CD4-positive, alpha-beta T cell treated with Interleukin-21 for 1 hour (primary cell): ENCODE measurements around the gene ADGRD1.

Experiments
- DNase-seq: peaks from one replicate; pipeline ENCODE4 v3.0.0-alpha.2; 2020

Gene ADGRD1

DNA sequence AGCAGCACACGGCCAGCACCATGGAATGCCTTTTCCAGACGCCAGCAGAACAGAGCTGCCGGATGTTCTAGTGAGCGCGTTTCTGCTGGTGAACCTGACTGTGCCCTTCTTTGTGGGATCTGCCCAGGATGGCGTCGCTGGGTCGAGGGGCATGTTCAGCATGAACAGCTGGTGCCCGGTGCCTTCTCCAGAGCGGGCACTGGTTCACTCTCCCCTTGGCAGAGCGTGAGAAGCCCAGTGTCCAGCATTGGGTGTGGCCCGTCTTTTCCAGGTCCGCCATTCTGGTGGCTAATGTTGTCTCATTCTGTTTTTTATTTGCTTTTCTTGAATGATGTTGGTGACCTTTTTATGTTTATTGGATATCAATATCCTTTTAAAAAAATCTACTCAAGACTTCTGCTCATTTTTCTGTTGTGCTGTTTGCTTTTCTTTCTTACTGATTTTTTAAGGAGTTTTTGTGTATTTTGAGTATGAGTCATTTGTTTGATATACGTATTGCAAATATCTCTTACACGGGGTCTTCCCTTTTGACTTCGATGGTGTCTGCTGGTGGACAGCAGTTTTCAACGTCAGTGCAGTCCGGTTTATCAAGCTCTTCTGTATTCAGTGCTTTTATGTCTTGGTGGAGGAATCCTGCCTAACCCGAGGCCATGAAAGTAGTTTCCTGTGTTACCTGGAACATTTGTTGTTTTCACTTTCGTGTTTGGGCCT is 74.3 kb downstream of the ADGRD1 start:
- no peak for DNase-seq

DNA sequence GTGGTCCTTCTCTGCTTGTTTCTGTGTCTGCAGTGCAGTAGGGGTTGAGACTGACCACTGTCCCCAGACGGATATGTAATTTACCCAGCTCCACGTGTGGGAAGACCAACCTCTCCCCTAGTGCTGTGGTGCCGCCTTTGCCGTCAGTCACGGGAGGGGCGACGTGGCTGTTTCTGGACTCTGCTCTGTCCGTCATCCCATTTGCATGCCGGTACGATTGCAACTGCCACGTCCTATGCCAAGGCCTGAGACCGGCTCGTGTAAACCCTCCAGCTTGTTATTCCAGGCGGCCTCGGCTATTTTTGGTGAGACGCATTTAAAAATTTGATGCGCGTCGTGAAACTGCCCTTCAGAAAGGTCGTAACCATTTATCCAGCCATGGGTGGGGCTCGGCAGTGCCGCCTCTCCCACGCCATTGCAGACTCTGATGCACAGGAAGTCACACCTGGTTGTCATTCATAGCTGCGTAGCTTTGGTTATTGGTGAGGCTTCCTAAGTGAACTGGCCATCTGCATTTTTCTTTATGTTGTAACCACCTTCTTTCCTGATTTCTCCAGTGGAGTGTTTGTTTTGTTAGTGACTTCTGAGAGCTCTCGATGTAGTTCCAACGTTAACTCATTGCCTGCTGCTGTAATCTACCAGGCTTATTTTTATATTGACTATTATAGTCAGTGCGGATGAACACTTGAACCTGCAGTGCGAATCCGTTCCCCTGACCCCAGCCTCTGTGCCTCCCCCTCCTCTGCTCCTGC is 75.1 kb downstream of the ADGRD1 start:
- no peak for DNase-seq

DNA sequence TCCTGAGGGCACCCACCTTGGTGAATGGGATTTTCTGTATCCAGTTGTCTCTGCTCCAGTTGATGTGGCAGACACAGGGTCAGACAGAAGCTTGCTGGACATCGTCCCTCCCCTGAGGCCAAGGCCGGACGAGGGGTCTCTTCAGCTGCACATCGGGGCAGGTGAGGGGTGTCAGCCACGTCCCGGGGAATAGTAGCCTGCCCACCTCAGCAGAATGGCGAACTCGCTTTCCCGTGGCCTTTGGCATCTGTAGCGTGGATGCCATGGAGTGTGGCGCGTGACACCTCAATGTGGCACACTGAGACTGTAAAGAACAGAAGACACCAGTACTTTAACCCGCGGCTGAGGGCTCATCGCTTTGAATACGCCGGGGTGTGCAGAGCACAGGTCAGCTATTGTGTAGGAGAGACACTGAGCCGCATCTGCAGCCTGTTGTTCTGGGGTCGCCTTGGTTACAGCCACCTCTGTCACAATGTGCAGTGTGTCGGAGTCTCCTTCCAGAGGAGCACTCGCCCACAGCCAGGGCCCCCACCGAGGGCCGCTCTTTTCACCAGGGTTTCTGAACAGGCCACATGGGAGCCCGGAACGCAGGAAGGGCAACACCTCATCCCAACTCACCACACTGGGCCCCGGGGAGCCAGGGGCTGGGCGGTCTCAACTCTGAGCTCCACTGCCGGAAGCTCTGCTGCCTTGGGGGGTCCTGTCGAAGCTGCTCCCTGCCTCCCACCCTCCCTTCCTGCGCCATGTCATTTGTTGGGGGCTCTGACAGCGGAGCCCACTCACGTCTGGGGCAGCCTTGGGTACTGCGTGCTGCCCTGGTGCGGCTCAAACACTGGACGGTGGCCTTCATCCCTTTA is 77.0 kb downstream of the ADGRD1 start:
- no peak for DNase-seq

DNA sequence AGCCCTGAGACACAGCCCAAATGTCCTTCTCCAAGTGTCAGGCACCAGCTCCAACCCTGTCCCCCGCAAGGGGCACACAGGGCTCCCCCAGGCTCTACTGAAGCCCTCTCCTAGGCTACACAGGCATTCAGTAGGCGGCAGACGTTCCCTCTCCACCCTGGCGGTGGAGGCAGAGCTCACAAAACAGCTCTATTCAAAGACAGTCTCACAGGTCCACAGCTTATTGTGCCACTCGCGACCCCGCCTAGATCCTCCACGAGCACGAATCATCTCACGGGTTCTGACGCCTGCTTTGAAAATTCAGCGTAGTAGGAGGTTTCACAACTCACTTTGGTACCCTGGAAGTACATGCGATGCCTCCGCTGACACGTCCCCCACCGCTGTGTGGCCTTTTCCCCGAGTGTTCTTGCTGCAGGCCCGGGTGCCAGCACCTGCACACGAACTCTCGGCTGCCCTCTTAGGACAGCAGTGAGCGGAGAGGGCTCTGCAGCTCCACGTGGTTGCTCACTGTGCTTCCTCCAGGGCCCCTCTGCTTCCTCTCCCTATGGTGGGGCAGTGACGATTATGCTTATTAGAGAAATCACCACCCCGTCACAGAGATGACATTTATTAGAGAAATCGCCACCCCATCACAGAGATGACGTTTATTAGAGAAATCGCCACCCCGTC is 78.5 kb downstream of the ADGRD1 start:
- DNase-seq: no peak

DNA sequence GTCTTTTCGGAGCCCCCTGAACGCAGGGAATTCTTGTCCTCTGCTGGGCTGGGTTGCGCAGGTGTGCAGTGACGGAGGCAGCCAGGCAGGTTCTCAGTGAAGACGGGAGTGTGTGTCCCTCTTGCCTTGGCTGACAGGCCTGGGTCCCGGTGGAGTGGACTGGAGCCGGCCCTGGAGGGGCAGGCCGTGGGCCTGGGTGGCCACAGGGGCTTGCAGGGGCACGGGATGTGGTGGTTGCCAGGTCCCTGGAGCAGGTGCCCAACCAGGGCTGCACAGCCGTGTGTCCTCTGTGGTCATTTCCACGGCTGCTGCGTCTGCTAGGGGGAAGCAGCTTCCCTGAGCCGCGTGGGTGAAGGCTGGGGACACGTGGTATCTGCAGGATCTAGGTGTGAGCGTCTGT is 79.8 kb downstream of the ADGRD1 start:
- no peak for DNase-seq

DNA sequence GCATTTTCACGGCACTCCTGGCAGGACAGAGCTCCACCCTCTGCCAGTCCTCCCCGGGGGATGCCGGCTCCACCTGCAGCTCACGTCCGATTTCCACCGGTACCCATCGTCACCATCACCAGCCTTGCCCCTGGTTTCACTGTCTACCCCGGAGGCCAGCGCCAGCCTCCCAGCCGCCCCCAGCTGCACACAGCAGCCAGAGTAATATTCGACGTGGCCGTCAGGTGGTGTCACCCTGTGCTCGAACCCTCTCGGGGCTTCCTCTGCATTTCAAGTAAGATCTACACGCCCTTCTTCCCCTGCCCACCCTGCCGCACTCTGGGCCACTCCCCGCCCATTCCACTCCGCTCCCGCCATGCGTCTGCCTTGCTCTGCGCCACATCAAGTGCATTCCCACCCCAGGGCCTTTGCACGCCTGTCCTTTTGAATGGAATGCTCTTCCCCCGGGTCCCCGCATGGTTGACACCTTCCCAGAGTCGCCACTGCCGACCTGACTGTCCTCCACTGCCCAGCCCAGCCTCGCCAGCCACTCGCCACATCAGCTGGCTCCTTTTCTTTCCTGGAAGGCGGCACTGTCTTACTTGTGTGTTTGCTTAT is 80.3 kb downstream of the ADGRD1 start:
- no peak for DNase-seq

DNA sequence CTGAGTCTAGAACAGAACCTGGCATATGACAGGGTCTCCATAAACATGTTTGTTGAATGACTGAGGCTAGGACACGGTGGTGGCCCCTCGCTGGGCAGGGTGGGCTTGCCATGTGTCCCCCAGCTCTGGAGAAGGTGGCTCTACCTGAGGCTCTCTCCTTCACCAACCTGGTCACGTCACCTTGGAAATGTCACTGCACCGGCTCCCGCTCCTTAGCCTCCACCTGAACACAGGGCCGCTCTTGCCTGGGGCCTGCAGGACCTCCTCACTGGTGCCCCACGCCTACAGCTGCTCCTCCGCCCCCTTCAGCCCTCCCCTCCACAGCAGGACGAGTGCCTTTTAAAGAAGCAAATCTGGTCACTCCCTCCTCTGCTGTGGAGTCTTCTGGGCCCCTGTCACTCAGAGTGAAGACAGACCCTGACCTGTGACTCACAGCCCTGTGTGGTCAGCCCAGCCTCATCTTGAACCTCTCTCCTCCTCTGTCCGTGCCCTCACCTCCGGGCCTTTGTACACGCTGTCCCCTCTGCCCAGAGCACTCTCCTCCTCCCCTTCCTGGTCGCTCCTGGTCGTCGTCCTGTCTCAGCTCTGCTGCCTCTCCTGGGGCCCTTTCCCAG is 81.0 kb downstream of the ADGRD1 start:
- DNase-seq: no peak

DNA sequence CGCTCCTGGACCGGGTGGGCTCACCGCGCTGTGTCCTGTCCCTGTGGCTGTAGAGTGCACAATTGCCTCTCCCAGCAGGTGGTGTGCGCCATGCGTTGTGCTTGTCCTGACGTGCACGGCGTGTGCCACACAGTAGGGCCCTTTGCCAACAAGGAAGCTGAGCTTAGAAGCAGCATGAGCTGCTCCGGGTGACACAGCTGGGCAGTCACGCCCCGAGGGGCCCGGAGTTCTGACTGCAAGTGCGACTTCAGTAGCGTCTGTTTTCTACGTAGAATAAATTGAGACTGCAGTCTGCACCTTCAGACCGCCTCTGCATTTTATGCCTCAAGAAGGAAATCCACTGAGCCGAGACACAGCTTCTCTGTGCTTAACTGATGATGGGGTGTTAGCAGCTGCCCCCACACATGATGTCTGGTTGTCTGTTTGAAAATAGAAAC is 81.6 kb downstream of the ADGRD1 start:
- DNase-seq: no peak

DNA sequence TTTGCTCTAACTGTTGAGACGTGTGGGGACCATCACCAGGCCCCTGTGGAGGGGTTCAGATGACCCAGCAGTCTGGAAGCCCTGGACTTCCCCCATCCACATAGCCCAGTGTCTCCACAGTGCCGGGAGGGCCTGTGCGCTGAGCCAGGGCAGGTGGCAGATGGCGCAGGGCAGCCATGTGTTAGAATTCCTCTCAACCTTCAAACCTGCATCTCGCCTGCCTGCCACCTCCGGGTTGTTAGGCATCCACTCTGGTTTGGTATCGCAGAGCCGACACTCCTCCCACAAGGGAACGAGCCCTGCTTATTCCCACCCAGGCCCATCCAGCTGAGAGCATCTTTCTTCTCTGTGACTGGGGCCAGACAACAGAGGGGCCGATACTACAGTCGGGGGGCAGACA is 84.5 kb downstream of the ADGRD1 start:
- DNase-seq: no peak

DNA sequence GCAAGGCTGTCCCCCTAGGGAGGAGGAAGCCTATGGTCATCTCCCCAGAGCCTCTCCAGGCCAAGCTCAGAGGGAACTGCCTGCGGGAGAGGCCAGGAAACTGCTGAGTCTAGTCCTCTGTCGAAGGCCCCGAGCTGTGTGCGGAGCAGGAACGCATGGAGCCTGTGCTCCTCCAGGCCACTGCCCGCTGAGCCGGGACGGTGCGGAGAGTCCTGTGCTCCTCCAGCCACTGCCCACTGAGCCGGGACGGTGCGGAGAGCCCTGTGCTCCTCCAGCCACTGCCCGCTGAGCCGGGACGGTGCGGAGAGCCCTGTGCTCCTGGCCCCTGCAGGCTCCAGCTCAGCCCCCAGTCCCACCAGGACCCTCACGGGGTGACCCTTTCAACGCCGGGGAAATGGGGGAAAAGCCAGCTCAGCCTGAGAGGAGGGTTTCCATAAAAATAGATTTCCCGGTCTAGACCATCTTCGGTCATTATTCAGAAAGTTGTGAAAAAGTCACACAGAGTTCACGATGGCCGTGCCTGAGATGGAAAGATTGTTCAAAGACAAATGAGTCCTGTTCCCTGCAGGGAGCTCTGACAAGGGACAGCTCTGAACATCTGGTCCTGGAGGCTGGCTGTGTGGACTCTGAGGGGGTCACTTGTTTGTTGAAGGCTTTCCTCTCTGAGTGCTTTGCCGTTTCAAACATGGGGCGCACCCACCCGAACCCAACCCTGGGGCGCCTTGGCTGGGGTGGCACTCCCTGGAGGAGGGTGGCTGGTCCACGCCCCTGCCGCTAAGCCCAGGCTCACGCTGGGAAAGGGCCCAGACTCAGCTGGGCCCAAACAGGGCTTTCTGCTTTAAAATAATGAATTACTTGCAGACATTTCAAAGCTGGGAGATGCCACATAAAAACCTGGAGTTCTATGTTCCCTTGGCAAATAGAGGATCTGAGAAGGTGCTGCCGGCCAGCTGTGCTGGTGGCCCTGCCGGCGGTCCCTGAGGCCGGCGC is 85.5 kb downstream of the ADGRD1 start:
- no peak for DNase-seq

DNA sequence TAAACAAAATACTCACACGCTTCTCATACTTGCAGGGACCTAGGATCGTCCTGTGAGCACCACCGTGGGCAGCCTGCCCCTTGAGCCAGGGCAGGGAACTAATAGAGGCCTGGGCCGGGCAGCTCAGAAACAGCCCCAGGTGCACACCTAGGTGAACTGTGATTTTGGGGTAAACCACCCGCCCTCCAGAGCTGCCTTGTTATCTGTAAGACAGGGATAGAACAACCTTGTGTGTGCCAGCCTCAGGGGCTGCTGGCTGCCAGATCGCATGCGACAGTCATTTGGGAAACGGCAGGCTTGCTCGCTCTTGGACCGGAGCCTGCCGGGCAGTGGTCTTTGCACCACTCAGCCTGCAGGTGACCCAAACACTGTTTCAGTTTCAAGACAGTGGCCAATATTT is 86.8 kb downstream of the ADGRD1 start:
- no peak for DNase-seq

DNA sequence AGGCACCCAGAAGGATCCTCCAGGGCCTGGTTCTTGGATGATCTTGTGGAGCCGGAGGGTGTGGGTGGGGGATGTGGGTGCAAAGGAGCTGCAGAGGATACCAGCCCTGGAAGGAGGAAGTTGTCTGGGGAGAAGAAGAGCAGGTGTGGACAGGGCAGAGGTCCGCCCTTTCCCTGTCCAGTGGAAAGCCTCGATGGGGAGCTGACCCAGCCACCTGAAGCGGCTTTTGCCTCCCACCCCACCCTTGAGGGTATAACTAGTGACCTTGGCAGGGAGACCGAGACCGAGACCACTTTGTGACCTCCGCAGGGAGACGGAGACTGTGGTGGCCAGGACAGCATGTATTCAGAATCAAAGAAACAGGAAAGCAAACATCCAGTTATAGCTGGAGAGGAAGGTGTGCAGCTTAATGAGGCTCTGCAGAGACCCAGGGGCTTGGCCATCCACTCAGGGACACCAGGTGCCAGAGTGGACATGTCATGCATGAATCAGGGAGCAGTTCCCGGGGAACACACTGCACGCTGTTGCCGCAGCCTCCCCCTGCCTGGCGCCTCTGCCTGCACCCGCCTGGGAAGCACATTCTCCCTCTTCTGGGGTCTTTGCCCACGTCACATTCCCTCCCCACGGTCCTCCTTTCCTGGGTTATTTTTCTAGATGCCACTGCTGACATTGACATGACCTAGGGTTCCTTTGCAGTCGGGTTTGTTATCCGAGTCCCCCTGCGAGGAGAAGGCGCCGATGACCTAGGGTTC is 87.7 kb downstream of the ADGRD1 start:
- no peak for DNase-seq

DNA sequence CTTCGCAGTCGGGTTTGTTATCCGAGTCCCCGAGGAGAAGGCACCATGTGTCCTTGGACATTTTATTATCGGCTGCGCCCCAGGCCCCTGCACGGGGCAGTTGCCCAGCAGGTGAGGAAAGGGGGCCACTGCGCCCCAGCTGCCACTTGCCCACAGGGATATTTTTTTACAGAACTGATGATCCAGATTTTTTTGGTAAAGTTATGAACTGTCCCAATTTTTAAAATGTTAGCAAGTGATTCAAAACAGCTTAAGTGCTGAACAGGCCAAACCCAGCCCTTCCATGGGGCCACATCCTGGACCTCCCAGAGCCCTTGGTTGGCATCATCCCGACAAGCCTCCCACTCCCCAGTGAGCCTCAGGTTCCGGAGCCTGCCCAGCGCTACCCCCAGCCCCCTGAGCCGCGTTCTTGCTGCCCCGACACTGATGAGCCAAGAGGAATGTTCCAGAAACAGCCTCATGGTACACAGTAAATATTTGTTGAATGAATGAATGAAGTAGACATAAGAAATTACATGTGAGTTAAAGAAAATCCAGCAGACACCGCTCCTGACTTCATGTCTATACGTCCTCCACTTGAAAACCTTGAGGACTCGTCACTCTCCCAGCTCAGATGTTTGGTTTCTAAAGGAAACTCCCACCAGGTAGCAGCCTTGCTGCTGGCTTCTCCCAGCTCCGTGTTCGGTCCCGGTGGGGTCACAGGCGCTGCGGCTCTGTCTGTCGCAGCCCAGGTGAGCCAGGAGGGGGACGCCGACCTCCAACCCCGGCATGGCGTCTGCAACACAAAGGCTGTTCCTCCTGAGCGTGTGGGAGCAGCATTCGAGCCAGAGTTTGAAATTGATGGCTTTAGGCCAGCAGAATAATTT is 88.5 kb downstream of the ADGRD1 start:
- DNase-seq: no peak

DNA sequence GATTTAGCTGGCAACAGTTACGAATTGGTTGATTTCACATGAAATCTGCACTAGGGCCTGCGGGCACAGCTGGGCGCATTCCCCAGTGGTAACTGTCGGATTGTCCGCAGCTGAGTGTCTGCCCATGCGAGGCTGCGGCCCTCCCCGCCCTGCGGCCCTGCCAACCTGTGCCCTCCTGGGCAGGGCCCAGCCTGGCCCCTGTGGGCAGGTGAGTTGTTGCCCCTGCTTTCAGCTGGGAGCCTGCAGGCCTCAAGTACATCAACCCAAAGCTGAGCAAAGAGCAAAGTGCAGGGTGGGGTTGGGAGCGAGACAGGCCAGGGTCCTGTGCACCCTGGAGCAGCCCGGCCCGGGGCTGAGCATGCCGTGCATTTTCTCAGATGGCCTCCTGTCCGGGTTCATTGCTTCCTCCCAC is 89.1 kb downstream of the ADGRD1 start:
- no peak for DNase-seq

DNA sequence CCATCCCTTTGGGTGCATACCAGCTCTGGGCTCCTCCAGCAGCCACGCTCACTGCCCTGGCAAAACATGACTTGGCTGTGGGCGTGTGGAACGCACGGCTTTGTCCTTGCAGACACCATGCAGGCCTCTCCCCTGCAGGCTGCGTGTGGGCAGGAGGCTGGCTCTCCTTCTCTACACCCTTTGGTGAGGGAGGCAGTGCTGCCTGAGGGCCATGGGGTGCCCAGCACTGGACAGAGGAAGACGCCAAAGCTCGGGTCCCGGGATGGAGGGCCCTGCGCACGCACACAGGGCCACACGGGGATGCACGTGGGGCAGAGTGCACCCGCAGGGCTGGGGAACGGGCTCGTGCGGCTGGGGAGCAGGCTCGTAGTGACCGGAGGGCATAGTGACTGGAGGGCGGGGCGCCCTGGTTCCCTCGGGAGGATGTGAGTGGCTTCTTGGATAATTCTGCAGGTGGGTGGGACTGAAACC is 89.7 kb downstream of the ADGRD1 start:
- no peak for DNase-seq

DNA sequence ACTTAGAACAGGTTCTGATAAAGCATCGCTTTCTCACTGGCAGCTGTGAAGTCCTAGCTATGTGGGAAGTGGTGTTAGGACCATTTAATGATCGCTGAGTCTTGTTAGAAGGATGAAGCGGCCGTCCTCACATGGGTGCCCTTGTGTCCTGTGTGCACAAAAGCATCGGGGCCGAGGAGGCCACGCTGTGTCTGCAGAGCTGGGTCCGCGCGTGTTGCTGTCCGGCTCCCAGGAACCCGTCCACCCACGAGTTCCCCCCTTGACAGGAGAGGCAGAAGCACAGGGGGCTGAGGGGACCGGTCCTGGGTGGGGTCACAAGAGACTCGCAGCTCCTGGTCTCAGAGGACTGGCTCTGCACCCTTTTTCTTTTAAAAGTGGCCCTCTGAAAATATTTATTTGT is 90.4 kb downstream of the ADGRD1 start:
- DNase-seq: no peak

DNA sequence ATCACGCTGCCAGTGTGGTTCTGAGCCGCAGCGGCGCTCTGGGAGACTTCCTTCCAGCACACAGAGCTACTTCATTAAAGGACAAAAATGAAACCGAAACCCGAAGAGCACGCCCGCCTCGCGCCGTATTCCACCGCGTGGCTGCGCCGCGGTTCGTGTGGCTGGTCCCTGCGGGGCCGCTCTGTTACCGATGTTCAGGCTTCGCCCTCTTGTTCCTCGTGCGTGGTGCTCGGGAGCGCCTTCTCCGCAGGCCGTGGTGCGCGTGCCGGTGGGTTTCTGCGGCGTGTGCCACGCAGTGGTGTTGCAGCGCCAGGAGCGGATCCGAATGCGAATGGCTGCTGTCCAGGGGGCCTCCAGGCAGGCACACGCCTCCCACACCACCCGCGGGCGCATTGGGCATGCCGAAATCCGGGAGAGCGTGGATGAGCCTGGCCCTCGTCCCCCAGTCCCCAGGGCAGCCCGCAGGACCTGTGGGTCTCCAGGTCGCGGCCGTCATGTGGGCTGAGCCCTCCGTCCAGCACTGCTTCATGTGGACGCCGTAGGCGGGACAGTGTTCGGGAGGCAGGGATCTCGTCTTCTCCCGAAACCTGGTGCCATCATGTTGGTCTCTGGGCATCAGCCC is 91.2 kb downstream of the ADGRD1 start:
- DNase-seq: no peak

DNA sequence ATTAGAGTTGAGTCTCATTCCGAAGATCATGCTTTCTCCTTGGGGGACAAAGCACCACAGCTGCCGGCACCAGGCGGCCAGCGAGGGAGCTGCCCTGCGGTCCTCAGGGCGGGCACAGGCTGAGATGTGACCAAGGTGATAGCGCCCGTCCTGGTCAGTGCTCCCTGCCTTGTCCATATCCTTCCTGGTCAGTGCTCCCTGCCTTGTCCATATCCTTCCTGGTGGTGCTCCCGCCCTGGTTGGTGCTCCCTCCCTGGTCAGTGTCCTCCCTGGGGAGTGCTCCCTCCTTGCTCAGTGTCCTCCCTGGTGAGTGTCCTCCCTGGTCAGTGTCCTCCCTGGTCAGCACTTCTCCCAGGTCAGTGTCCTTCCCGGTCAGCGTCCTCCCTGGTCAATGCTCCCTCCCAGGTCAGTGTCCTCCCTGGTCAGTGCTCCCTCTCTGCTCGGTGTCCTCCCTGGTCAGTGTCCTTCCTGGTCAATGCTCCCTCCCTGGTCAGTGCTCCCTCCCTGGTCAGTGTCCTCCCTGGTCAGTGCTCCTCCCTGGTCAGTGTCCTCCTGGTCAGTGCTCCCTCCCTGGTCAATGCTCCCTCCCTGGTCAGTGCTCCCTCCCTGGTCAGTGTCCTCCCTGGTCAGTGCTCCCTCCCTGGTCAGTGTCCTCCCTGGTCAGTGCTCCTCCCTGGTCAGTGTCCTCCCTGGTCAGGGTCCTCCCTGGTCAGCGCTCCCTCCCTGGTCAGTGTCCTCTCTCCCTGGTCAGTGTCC is 92.2 kb downstream of the ADGRD1 start:
- no peak for DNase-seq
